Measurements from ENCODE around the gene PCMT1.

PCMT1 gene

GRCh38 chr6:149779644-149779963 is 30.1 kb downstream of the PCMT1 start:
- no peak overlapping the region for H3K4me3 ChIP-seq (ENCODE audit: low read depth, low read length)
- no peak for TF ChIP-seq CTCF (IDR thresholded peaks at IDR 0.05; ENCODE audit: low read depth, low read length)
- H3K36me3 ChIP-seq, result peaks cover 53% of the 10 kb centered on the region
- H3K9me3 ChIP-seq (ENCODE audit: severe bottlenecking), result no peaks in the 10 kb centered on the region
- H3K27ac ChIP-seq, result no peak overlapping the region
- no peaks in the 10 kb centered on the region for H3K27me3 ChIP-seq (ENCODE audit: insufficient read depth, low read depth, severe bottlenecking)
- DNase-seq, result no peak

GRCh38 chr6:149781715-149782114 is 32.2 kb downstream of the PCMT1 start:
- peaks cover 37% of the 10 kb centered on the region for H3K36me3 ChIP-seq

DNA sequence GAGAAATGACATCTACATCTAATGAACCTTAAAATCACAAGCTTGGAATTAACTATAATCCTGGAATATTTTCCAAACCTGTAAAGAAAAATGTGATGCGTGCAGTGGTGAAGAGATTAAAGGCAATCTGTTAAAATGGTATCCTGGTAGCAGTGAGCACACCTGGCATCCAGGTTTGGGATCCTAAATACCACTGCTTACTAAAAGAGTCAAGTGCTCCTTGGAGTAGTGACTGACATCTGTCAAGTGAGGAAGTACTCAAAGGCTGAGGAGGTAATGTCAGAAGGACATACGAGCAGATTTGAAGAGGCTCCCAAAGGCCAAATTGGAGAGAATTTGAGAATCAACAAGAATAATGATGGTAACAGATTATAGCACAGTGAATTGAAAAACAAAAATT is 32.8 kb downstream of the PCMT1 start:
- no peak for DNase-seq
- no peak for TF ChIP-seq CTCF (IDR thresholded peaks at IDR 0.05; ENCODE audit: low read depth, low read length)
- no peaks in the 10 kb centered on the region for H3K27me3 ChIP-seq (ENCODE audit: insufficient read depth, low read depth, severe bottlenecking)
- H3K4me3 ChIP-seq (ENCODE audit: low read depth, low read length), result no peak overlapping the region
- peaks cover 31% of the 10 kb centered on the region for H3K36me3 ChIP-seq
- no peak overlapping the region for H3K27ac ChIP-seq
- H3K9me3 ChIP-seq (ENCODE audit: severe bottlenecking), result no peaks in the 10 kb centered on the region

More at GRCh38 chr6:149781715-149782114, 32.2 kb downstream of the PCMT1 start:
- no peak for DNase-seq
- no peak for TF ChIP-seq CTCF (IDR thresholded peaks at IDR 0.05; ENCODE audit: low read depth, low read length)
- Histone ChIP-seq H3K4me3 (ENCODE audit: low read depth, low read length) (no peak overlapping the region), H3K27me3 (ENCODE audit: insufficient read depth, low read depth, severe bottlenecking) (no peaks in the 10 kb centered on the region), H3K27ac (no peak overlapping the region), H3K9me3 (ENCODE audit: severe bottlenecking) (no peaks in the 10 kb centered on the region)

GRCh38 chr6:149783551-149783950 is 34.0 kb downstream of the PCMT1 start:
- no peak overlapping the region for H3K4me3 ChIP-seq (ENCODE audit: low read depth, low read length)
- TF ChIP-seq CTCF (IDR thresholded peaks at IDR 0.05; ENCODE audit: low read depth, low read length), result no peak
- H3K27me3 ChIP-seq (ENCODE audit: insufficient read depth, low read depth, severe bottlenecking), result no peaks in the 10 kb centered on the region
- H3K36me3 ChIP-seq, result peaks cover 29% of the 10 kb centered on the region
- DNase-seq, result no peak
- no peaks in the 10 kb centered on the region for H3K9me3 ChIP-seq (ENCODE audit: severe bottlenecking)
- no peak overlapping the region for H3K27ac ChIP-seq

DNA sequence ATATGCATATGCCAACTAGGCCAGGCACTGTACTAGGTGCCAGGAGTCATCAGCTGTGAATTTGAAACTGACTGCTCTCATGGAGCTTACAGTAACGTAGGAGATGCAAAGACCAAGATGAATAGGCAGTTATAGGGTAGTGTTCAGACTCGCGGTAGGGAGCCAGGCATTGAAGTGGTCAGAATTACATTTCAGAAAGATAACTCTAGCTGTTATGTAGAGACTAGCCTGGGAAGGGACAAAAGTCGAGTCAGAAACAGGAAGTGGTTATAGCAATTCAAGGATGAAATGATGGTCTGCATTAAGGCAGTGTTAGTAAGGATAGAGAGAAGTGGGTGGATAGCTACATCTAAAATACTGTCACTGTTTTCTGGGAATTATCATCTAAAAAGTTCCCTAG is 56.6 kb downstream of the PCMT1 start:
- DNase-seq, result no peak
- Histone ChIP-seq H3K9me3 (ENCODE audit: severe bottlenecking) (no peaks in the 10 kb centered on the region), H3K36me3 (peaks cover 15% of the 10 kb centered on the region), H3K4me3 (ENCODE audit: low read depth, low read length) (no peak overlapping the region), H3K27me3 (ENCODE audit: insufficient read depth, low read depth, severe bottlenecking) (no peaks in the 10 kb centered on the region), H3K27ac (no peak overlapping the region)
- TF ChIP-seq CTCF (IDR thresholded peaks at IDR 0.05; ENCODE audit: low read depth, low read length), result no peak

GRCh38 chr6:149809798-149810197 is 60.3 kb downstream of the PCMT1 start:
- DNase-seq, result no peak
- H3K27me3 ChIP-seq (ENCODE audit: insufficient read depth, low read depth, severe bottlenecking), result no peaks in the 10 kb centered on the region
- TF ChIP-seq CTCF (IDR thresholded peaks at IDR 0.05; ENCODE audit: low read depth, low read length), result no peak
- H3K4me3 ChIP-seq (ENCODE audit: low read depth, low read length), result no peak overlapping the region
- H3K9me3 ChIP-seq (ENCODE audit: severe bottlenecking), result no peaks in the 10 kb centered on the region
- H3K36me3 ChIP-seq, result peaks cover 19% of the 10 kb centered on the region
- H3K27ac ChIP-seq, result no peak overlapping the region

Data from WERI-Rb-1 (cell line).